Chondrocyte (in vitro differentiated cells): ENCODE measurements around the gene ATAD2B. TPM values are rescaled to one million over a fixed set of nuclear protein-coding genes. Genes with fewer than 3 reads are reported as not detected.

ENCODE experiments used
- DNase-seq: peaks from one replicate; pipeline ENCODE4 v3.0.0; 2021; ENCODE audit warnings: mixed read lengths, low spot score
- H3K27ac Mint-ChIP-seq: one replicate; pipeline ENCODE4 v1.8.0; 2021; ENCODE audit warnings: mild to moderate bottlenecking, moderate library complexity, mixed read lengths; ENCODE audit not compliant: unreplicated experiment
- H3K27me3 Mint-ChIP-seq: 2 replicates; pipeline ENCODE4 v1.8.0; 2021; ENCODE audit warnings: low read depth, mixed read lengths
- H3K36me3 Mint-ChIP-seq: 2 replicates; pipeline ENCODE4 v1.8.0; 2021; ENCODE audit warnings: low read depth, mixed read lengths
- H3K4me1 Mint-ChIP-seq: 2 replicates; pipeline ENCODE4 v1.8.0; 2021; ENCODE audit warnings: low read depth, mild to moderate bottlenecking, mixed read lengths
- H3K4me3 Mint-ChIP-seq: one replicate; pipeline ENCODE4 v1.8.0; 2021; ENCODE audit warnings: mild to moderate bottlenecking, moderate library complexity, mixed read lengths; ENCODE audit not compliant: unreplicated experiment
- H3K9me3 Mint-ChIP-seq: 2 replicates; pipeline ENCODE4 v1.8.0; 2021; ENCODE audit warnings: low read depth, mixed read lengths
- total RNA-seq: library from RNA; stranded (reverse); gene quantifications from 3 replicates; pipeline ENCODE4 v1.2.1, GENCODE V29; 2021
- TF ChIP-seq, protein P1 (sequence below): fragments of 200-600 bp; sonication (generic); IDR thresholded peaks from 2 replicates; pipeline ENCODE4 v1.5.0; 2021; ENCODE audit warnings: antibody characterized with exemption, mild to moderate bottlenecking, moderate library complexity

The ATAD2B gene
- total RNA-seq, 1 donor from 2014 or later, result 15.9 TPM

GRCh38 chr2:23703037-23703582 lies 223.8 kb downstream of the ATAD2B start:
- no peak overlapping the region for H3K4me3 Mint-ChIP-seq
- no peaks in the 10 kb centered on the region for H3K27me3 Mint-ChIP-seq
- TF ChIP-seq, protein P1, sequence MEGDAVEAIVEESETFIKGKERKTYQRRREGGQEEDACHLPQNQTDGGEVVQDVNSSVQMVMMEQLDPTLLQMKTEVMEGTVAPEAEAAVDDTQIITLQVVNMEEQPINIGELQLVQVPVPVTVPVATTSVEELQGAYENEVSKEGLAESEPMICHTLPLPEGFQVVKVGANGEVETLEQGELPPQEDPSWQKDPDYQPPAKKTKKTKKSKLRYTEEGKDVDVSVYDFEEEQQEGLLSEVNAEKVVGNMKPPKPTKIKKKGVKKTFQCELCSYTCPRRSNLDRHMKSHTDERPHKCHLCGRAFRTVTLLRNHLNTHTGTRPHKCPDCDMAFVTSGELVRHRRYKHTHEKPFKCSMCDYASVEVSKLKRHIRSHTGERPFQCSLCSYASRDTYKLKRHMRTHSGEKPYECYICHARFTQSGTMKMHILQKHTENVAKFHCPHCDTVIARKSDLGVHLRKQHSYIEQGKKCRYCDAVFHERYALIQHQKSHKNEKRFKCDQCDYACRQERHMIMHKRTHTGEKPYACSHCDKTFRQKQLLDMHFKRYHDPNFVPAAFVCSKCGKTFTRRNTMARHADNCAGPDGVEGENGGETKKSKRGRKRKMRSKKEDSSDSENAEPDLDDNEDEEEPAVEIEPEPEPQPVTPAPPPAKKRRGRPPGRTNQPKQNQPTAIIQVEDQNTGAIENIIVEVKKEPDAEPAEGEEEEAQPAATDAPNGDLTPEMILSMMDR, result no peak
- H3K27ac Mint-ChIP-seq, result no peak overlapping the region
- H3K36me3 Mint-ChIP-seq, result peaks cover 37% of the 10 kb centered on the region
- peaks cover 4% of the 10 kb centered on the region for H3K9me3 Mint-ChIP-seq
- peaks cover 9% of the 10 kb centered on the region for H3K4me1 Mint-ChIP-seq
- no peak for DNase-seq

GRCh38 chr2:23700627-23701026 lies 226.3 kb downstream of the ATAD2B start:
- TF ChIP-seq, protein P1, result no peak
- no peaks in the 10 kb centered on the region for H3K27me3 Mint-ChIP-seq
- H3K9me3 Mint-ChIP-seq, result peaks cover 4% of the 10 kb centered on the region
- DNase-seq, result no peak
- no peak overlapping the region for H3K4me3 Mint-ChIP-seq
- peaks cover 26% of the 10 kb centered on the region for H3K36me3 Mint-ChIP-seq
- H3K27ac Mint-ChIP-seq, result no peak overlapping the region
- H3K4me1 Mint-ChIP-seq, result no peaks in the 10 kb centered on the region

- Mint-ChIP-seq H3K4me3 (no peak overlapping the region), H3K4me1 (no peaks in the 10 kb centered on the region), H3K36me3 (peaks cover 26% of the 10 kb centered on the region), H3K27ac (no peak overlapping the region), H3K9me3 (peaks cover 4% of the 10 kb centered on the region), H3K27me3 (no peaks in the 10 kb centered on the region)
- DNase-seq, result no peak
- TF ChIP-seq, protein P1, result no peak
These were observed 227.4 kb downstream of the ATAD2B start for GRCh38 chr2:23699580-23699925.

DNA sequence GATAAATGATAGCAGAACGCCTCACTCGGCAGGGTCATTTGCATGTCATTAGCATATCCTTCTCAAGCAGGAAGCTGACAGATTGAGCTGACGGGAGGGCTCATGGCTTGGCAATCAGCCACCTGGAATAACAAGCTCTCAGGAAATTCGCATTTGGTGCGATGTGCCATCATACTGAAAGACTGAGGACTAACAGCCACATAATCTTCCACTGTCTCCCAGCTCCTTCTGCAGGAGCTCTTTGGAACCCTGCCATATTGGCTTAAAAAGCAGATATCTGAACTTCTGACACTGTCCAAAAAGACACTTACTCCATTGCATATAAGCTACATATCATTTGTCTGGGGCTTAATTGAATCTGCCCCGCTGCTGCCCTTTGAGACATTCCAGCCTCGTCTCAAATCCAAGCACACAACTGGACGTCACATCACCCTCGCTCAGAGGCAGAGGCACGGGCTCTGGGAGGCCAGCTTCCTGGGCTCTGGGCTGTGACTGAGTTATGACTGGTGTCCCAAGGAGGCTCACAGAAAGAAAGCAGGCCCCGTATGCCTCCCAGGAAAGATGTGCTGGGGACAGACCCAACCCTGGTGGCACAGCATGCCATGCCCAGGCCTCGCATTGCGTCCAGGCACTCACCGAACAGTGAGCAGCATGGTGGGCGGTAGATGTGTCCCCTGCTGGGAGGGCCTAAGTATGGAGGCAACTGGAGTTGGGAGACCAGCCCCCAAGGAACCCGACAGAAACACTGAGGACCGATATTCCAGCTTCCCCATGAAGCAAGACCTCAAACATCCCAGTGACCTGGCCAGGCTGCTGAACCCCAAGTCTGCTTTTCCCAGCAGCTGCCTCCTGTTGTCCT lies 228.0 kb downstream of the ATAD2B start:
- no peak for DNase-seq
- H3K27me3 Mint-ChIP-seq, result no peaks in the 10 kb centered on the region
- no peak overlapping the region for H3K27ac Mint-ChIP-seq
- TF ChIP-seq, protein P1, result no peak
- no peak overlapping the region for H3K4me3 Mint-ChIP-seq
- H3K4me1 Mint-ChIP-seq, result no peaks in the 10 kb centered on the region
- H3K36me3 Mint-ChIP-seq, result peaks cover 28% of the 10 kb centered on the region
- H3K9me3 Mint-ChIP-seq, result peaks cover 4% of the 10 kb centered on the region

Other genes starting within 250 kb of the ATAD2B start
- 15.8 to 19.0 TPM (median 18.1 TPM) in 3 replicates for gene UBXN2A, start 13.3 kb upstream of the ATAD2B start, total RNA-seq
- 0.51 TPM in 1 of 3 replicates, not detected in the others for gene MFSD2B, start 83.0 kb upstream of the ATAD2B start, total RNA-seq
- gene WDCP, start 120.3 kb upstream of the ATAD2B start, total RNA-seq, result 10.6 to 12.6 TPM (median 12.5 TPM) in 3 replicates
- 10.4 to 18.2 TPM (median 16.2 TPM) in 3 replicates for gene FKBP1B, start 122.6 kb upstream of the ATAD2B start, total RNA-seq
- gene SF3B6, start 149.2 kb upstream of the ATAD2B start, total RNA-seq, result 67.0 to 81.9 TPM (median 72.0 TPM) in 3 replicates
- gene TP53I3, start 157.7 kb upstream of the ATAD2B start, total RNA-seq, result 48.6 to 56.7 TPM (median 51.7 TPM) in 3 replicates
- gene PFN4, start 196.2 kb upstream of the ATAD2B start, total RNA-seq, result 1.3 to 1.4 TPM (median 1.3 TPM) in 3 replicates
- gene FAM228B, start 196.3 kb upstream of the ATAD2B start, total RNA-seq, result 15.8 to 21.5 TPM (median 19.0 TPM) in 3 replicates
- gene FAM228A, start 247.9 kb upstream of the ATAD2B start, total RNA-seq, result 0.22 to 0.58 TPM (median 0.31 TPM) in 3 replicates